C4-2B (cell line): ENCODE data around the gene APMAP.

Experiments
- ZFX ChIP-seq: fragments of 450-650 bp; IDR thresholded peaks from 2 replicates; pipeline ENCODE4 v1.6.1; 2017
- TF ChIP-seq, protein P1 (sequence below): fragments of 450-650 bp; conservative IDR thresholded peaks from 2 replicates; pipeline ENCODE4 v1.5.1; 2017; ENCODE audit warnings: mild to moderate bottlenecking

DNA sequence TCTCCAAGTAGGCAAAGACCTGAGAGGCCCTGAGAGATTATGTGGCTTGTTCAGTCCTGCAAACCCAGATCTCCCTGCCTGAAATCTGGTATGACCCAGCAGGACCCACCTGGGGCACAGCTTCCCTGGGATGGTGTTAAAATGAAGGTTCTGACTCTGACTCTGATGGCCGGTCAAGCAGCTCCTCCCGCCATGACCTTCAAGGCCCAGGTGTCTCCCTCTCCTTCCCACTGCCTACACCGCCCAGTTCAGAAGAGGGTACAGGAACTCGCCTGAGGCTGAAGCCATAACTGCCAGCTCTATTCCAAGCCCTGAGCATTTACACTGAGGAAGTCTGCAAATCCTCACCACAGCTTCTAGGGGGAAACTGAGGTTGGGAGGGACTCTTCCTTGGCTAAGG lies 49.4 kb downstream of the APMAP start:
- TF ChIP-seq, protein P1, sequence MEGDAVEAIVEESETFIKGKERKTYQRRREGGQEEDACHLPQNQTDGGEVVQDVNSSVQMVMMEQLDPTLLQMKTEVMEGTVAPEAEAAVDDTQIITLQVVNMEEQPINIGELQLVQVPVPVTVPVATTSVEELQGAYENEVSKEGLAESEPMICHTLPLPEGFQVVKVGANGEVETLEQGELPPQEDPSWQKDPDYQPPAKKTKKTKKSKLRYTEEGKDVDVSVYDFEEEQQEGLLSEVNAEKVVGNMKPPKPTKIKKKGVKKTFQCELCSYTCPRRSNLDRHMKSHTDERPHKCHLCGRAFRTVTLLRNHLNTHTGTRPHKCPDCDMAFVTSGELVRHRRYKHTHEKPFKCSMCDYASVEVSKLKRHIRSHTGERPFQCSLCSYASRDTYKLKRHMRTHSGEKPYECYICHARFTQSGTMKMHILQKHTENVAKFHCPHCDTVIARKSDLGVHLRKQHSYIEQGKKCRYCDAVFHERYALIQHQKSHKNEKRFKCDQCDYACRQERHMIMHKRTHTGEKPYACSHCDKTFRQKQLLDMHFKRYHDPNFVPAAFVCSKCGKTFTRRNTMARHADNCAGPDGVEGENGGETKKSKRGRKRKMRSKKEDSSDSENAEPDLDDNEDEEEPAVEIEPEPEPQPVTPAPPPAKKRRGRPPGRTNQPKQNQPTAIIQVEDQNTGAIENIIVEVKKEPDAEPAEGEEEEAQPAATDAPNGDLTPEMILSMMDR: no peak
- TF ChIP-seq ZFX: no peak
